ENCODE measurements around the gene GTSE1.

GTSE1 gene

DNA sequence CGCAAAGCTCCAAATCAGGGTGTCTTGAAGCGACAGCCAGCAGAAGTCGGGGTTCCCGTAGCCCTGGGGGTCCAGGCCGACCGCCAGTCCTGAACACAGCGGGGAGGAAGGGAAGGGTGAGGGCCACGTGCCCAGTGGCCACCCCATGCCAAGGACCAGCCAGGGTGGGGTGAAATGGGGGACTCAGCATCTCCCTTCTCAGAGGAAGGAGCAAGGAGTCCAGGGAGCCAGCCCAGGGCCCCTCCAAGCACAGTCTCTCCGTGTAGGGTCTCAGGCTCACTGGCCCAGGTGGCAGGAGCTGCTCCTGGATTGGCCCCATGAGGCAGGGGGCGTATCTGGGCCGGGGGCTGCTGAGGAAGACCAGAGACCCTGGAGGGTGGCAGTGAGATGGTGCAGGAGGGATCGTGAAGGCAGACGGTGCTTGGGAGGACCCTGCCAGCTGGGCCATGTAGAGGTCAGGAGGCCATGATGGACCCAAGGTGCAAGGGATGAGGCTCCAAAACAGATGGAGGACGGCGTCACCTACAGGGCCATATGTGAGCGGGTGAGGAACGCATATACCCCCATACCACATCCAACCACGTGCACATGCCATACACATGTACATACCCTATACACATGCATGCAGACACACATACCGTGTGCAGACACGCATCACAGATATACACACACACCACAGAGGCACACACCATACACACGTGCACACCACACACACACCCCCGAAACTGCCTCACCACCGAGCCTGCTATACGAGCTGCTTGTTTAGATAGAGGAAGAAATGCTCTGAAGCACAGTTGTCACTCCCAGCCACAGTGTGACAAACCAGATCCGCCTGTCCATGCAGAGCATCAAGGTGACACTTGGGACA is 73.3 kb downstream of the GTSE1 start:
- H3K27ac ChIP-seq = peak overlapping the region in 2 of 21 experiments; percentile 42 to 73
- H3K4me3 ChIP-seq = no peak overlapping the region

GRCh38 chr22:46370584-46371291 is 74.1 kb downstream of the GTSE1 start:
- Histone ChIP-seq H3K4me3 (no peak overlapping the region), H3K27ac (peak overlapping the region in 4 of 21 experiments; percentile 9 to 73 (median 36))

DNA sequence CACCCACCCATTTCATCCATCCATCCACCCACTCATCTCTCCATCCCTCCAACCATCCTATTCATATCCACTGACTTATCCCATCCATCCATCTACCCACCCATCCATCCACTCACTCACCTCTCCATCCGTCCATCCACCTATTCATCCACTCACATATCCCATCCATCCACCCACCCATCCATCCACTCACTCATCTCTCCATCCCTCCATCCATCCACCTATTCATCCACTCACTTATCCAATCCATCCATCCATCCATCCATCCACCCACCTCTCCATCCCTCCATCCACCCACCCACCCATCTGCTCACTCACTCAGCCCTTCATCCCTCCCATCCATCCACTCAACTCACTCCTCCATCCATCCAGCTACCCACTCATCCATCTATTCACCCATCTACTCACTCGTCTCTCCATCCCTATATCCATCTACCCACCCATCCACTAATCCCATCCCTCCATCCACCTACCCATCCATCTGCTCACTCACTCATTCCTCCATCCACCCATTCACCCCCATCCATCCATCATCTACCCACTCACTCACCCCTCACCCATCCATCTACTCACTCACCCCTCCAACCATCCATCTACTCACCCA is 75.1 kb downstream of the GTSE1 start:
- no peak overlapping the region for H3K4me3 ChIP-seq
- no peak overlapping the region for H3K27ac ChIP-seq

DNA sequence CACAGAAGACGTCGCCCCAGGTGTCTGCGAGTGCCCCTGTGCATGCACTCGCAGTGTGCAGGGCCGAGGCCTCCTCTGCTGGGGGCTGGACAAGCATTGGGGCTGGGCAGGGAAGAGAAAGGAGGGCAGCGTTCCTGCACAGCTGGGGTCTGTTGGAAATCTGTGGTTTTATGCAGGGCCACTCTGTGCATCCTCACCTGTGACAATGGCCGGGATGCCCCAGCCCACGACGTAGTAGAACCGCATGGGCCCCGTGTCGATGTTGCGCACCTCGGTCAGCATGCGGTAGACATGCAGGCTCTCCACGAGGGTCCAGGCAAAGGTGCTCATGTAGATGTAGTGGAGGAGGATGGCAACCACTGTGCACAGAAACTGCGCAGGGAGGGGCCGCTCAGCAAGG is 76.0 kb downstream of the GTSE1 start:
- H3K27ac ChIP-seq = no peak overlapping the region
- no peak overlapping the region for H3K4me3 ChIP-seq

DNA sequence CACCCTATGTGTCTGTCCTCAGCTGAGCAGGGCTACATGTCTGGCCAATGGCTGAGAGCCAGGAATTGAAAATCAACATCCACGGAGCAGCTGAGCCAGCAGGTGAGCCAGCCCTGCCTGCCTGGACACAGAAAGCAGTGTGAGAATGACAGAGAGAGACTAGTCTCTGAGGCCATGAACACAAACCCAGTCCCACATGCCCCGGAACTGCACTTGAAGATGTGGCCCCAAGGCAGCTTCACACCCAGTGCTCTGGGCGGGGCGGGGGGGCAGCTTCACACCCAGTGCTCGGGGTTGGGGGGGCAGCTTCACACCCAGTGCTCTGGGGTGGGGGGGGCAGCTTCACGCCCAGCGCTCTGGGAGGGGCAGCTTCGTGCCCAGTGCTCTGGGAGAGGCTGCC is 76.5 kb downstream of the GTSE1 start:
- H3K27ac ChIP-seq = no peak overlapping the region
- no peak overlapping the region for H3K4me3 ChIP-seq

- H3K4me3 ChIP-seq = no peak overlapping the region
- H3K27ac ChIP-seq = peak overlapping the region in 2 of 21 experiments; percentile 17 to 19
Observed at GRCh38 chr22:46373921-46374662, 77.4 kb downstream of the GTSE1 start.

GRCh38 chr22:46374663-46375474 is 78.2 kb downstream of the GTSE1 start:
- Histone ChIP-seq H3K4me3 (no peak overlapping the region), H3K27ac (peak overlapping the region in 5 of 21 experiments; percentile 12 to 60 (median 28))

- Histone ChIP-seq H3K27ac (peak overlapping the region in 1 of 21 experiments; percentile 45), H3K4me3 (no peak overlapping the region)
Observed at GRCh38 chr22:46376111-46376510, 79.4 kb downstream of the GTSE1 start.

DNA sequence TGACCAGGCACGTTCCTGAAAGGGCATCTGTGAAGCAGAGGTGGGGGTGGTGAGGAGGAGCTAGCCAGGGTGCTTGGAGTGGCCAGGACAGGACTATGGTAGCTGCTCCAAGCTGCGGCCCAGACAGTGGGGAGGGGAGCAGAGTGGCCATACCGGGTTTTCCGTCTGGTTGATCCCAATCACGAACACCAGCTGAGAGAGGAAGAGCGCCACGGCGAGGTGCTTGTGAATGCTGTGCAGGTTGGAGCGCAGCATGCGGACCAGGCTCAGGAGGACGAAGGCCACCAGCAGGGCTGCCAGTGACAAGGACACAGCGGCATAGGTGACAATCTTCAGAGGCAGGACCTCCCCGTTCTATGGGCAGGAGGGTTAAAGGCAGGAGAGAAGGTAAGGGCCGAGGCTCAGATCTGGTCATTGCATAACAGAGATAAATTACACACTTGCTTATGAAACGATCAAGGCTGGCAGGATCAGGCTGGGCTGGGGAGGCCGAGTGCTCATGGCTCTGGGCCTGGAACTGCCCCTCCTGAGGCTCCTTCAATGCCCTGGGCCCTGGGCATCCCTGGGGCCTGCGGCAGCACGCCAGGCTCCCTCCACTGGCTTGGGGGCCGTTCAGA is 80.3 kb downstream of the GTSE1 start:
- H3K4me3 ChIP-seq = no peak overlapping the region
- H3K27ac ChIP-seq = no peak overlapping the region

GRCh38 chr22:46377525-46378425 is 81.1 kb downstream of the GTSE1 start:
- Histone ChIP-seq H3K4me3 (no peak overlapping the region), H3K27ac (no peak overlapping the region)

DNA sequence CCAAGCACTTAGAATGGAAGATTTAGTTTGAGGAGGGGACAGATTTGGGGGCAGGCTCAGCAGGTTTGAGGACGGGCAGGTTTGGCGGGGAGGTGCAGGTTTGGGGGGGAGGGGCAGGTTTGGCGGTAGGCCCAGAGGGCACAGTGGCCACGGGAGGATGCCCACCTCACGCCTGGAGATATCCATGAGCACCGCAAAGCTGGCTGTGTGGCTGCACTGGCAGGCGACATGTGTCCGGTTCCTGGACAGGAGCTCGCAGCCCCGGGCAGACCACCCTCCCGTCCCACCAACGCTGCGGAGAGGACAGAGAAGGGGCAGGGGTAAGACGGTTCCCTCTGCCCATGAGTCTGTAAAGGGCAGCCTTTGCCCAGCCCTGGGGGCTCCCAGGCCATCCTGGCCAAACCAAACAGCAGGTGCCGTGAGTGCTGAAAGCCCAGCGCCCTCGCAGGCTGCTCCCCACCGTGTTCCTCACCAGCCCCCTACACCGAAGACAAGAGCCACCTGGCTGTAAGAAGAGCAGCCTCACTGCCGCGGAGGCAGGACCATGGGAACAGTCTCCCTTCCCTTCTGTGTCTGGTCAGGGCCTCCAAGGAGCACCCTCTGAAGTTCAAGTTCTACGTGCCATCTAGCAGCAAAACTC is 81.9 kb downstream of the GTSE1 start:
- Histone ChIP-seq H3K4me3 (no peak overlapping the region), H3K27ac (no peak overlapping the region)

DNA sequence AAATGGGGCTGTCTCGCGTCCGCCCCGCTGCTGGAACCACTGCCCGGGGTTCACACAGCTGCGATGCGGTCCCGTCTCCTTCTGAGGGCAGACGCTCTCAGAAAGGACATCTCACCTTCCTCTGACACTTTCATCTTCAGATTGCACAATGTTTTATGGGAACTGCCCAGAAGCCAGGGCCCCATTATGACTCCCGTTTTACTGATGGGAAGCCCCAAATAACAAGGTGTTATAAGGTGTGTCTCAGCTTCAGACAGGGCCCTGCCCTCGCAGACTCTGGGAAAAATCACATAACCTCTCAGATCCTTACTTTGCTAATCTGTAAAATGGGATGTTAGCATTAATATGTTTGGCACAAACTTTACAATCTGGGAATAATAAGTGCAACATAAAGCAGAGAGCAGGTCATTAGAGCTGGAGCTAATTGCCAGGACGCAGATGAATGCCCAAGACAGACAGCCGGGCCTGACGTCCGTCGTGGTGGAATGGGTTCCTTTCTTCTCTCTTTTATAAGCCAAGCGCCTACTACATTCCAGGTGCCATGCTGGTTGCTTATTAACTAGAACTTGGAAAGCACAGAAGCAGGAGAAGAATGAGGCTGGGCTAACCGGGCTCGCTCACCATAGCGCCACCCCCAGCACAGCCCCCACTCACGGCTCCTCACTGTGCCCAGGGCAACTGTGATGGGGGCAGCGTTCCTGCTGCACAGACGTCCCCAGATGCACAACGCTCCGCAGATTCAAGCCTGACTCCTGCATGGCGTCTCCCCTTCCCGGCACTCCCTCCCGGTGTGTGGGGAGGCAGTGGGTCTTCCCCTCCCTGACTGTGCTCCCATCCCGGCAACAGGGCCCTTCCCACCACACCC is 82.6 kb downstream of the GTSE1 start:
- Histone ChIP-seq H3K4me3 (no peak overlapping the region), H3K27ac (no peak overlapping the region)

DNA sequence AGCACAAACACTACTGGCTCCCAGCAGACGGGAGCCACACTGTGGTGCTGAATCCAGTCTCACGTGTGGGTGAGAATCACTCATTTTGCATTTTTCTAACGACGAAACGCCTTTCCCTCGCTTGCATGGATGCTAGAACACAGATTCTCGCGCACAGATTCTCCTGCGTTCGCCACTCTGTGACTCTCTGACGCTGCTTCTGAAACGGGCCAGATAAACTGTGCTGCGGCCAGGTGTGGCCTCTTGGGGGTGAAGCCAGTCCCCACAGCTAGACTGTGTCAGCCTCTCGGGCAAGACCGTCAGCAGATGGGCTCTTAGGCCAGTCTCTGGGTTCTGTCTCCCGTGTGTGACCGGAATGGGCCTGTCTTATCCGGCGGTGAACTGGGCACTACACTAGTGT is 83.4 kb downstream of the GTSE1 start:
- Histone ChIP-seq H3K4me3 (no peak overlapping the region), H3K27ac (no peak overlapping the region)
